Karpas-422 (cell line): ENCODE measurements around the gene FAM177A1. TPM values are rescaled to one million over a fixed set of nuclear protein-coding genes. Genes with fewer than 3 reads are reported as not detected.

Experiments
- DNase-seq: peaks from one replicate; pipeline ENCODE4 v3.0.0-alpha.2; 2015
- H2AFZ ChIP-seq: fragments of 200-600 bp; sonication (generic); 2 replicates; pipeline ENCODE4 v1.6.1; 2014; ENCODE audit warnings: antibody characterized with exemption, low read length, mixed read lengths
- H3K27ac ChIP-seq: fragments of 200-600 bp; sonication (generic); 2 replicates; pipeline ENCODE4 v1.5.1; 2014; ENCODE audit warnings: mild to moderate bottlenecking, low read length, moderate library complexity
- H3K27me3 ChIP-seq: fragments of 200-600 bp; sonication (generic); 2 replicates; pipeline ENCODE4 v1.6.1; 2014; ENCODE audit warnings: low read length, mixed read lengths
- H3K36me3 ChIP-seq: fragments of 200-600 bp; sonication (generic); 2 replicates; pipeline ENCODE4 v1.6.1; 2014; ENCODE audit warnings: low read length, mixed read lengths; ENCODE audit not compliant: insufficient read depth
- H3K4me1 ChIP-seq: fragments of 200-600 bp; sonication (generic); 2 replicates; pipeline ENCODE4 v1.6.1; 2014; ENCODE audit warnings: mild to moderate bottlenecking, low read length, mixed read lengths
- H3K4me2 ChIP-seq: fragments of 200-600 bp; sonication (generic); 2 replicates; pipeline ENCODE4 v1.6.1; 2014; ENCODE audit warnings: low read length, low read depth, mild to moderate bottlenecking; ENCODE audit not compliant: poor library complexity, severe bottlenecking
- H3K4me3 ChIP-seq: fragments of 200-600 bp; sonication (generic); 2 replicates; pipeline ENCODE4 v1.5.1; 2014; ENCODE audit warnings: mild to moderate bottlenecking, antibody characterized with exemption, low read length, mixed read lengths
- H3K79me2 ChIP-seq: fragments of 200-600 bp; sonication (generic); 2 replicates; pipeline ENCODE4 v1.6.1; 2014; ENCODE audit warnings: mild to moderate bottlenecking, low read length, mixed read lengths
- H3K9ac ChIP-seq: fragments of 200-600 bp; sonication (generic); 2 replicates; pipeline ENCODE4 v1.6.0; 2014; ENCODE audit warnings: low read length
- H3K9me2 ChIP-seq: fragments of 200-600 bp; sonication (generic), shearing (Covaris generic); replicated peaks from 2 replicates; pipeline ENCODE4 v1.6.0; 2014; ENCODE audit warnings: mild to moderate bottlenecking, low read length, moderate library complexity; ENCODE audit not compliant: insufficient read depth
- H3K9me3 ChIP-seq: fragments of 300-700, 200-600 bp; sonication (generic); 2 replicates; pipeline ENCODE4 v1.6.1; 2014; ENCODE audit warnings: low read length, mixed read lengths
- H4K20me1 ChIP-seq: fragments of 200-600 bp; sonication (generic); 2 replicates; pipeline ENCODE4 v1.6.1; 2014; ENCODE audit warnings: mild to moderate bottlenecking, antibody characterized with exemption, low read length, low read depth; ENCODE audit not compliant: insufficient read depth
- total RNA-seq: library from RNA; depleted of rRNA; stranded (reverse); fragments of >200 nt; shearing (Covaris generic); gene quantifications from 2 replicates; pipeline ENCODE4 v1.2.3, GENCODE V29; 2014; ENCODE audit warnings: low replicate concordance

Gene FAM177A1
- total RNA-seq, 1 experiment from 2014 or later, result 35.6 TPM

GRCh38 chr14:35068238-35069012, 22.4 kb downstream of the FAM177A1 start:
- no peaks in the 10 kb centered on the region for H3K9me3 ChIP-seq
- no peaks in the 10 kb centered on the region for H3K9me2 ChIP-seq
- no peak for DNase-seq
- no peak overlapping the region for H3K4me3 ChIP-seq
- H4K20me1 ChIP-seq, result no peaks in the 10 kb centered on the region
- no peak overlapping the region for H3K4me2 ChIP-seq
- peaks cover 11% of the 10 kb centered on the region; the same call in 1 of the 2 replicates for H3K36me3 ChIP-seq
- no peak overlapping the region for H3K9ac ChIP-seq
- H2AFZ ChIP-seq, result no peak overlapping the region
- peaks cover 3% of the 10 kb centered on the region; the same call in 1 of the 2 replicates for H3K4me1 ChIP-seq
- H3K27ac ChIP-seq, result no peak overlapping the region
- no peaks in the 10 kb centered on the region for H3K27me3 ChIP-seq
- H3K79me2 ChIP-seq, result peaks cover 12% of the 10 kb centered on the region; the same call in 1 of the 2 replicates

GRCh38 chr14:35072226-35072625, 26.2 kb downstream of the FAM177A1 start:
- no peaks in the 10 kb centered on the region for H3K9me3 ChIP-seq
- no peaks in the 10 kb centered on the region for H3K27me3 ChIP-seq
- peaks cover 16% of the 10 kb centered on the region; the same call in 1 of the 2 replicates for H3K36me3 ChIP-seq
- H3K27ac ChIP-seq, result no peak overlapping the region
- DNase-seq, result no peak
- H3K4me3 ChIP-seq, result no peak overlapping the region
- H2AFZ ChIP-seq, result no peak overlapping the region
- peaks cover 3% of the 10 kb centered on the region; the same call in 1 of the 2 replicates for H3K4me1 ChIP-seq
- H3K79me2 ChIP-seq, result peaks cover 16% of the 10 kb centered on the region; the same call in 1 of the 2 replicates
- no peak overlapping the region for H3K9ac ChIP-seq
- no peak overlapping the region for H3K4me2 ChIP-seq
- H3K9me2 ChIP-seq, result no peaks in the 10 kb centered on the region
- H4K20me1 ChIP-seq, result no peaks in the 10 kb centered on the region

GRCh38 chr14:35073486-35073885, 27.4 kb downstream of the FAM177A1 start:
- H3K27ac ChIP-seq, result no peak overlapping the region
- H3K9me3 ChIP-seq, result no peaks in the 10 kb centered on the region
- no peaks in the 10 kb centered on the region for H3K9me2 ChIP-seq
- no peaks in the 10 kb centered on the region for H3K27me3 ChIP-seq
- H3K36me3 ChIP-seq, result peaks cover 12% of the 10 kb centered on the region; the same call in 1 of the 2 replicates
- no peak overlapping the region for H2AFZ ChIP-seq
- H3K9ac ChIP-seq, result no peak overlapping the region
- no peak overlapping the region for H3K4me3 ChIP-seq
- H3K4me1 ChIP-seq, result no peaks in the 10 kb centered on the region
- no peaks in the 10 kb centered on the region for H4K20me1 ChIP-seq
- peaks cover 9% of the 10 kb centered on the region; the same call in 1 of the 2 replicates for H3K79me2 ChIP-seq
- no peak for DNase-seq
- no peak overlapping the region for H3K4me2 ChIP-seq

- Histone ChIP-seq H3K27ac (no peak overlapping the region), H2AFZ (no peak overlapping the region), H3K4me3 (no peak overlapping the region), H3K9me3 (no peaks in the 10 kb centered on the region), H3K4me1 (no peaks in the 10 kb centered on the region), H3K9ac (no peak overlapping the region), H4K20me1 (no peaks in the 10 kb centered on the region), H3K4me2 (no peak overlapping the region), H3K36me3 (peaks cover 24% of the 10 kb centered on the region; the same call in 1 of the 2 replicates), H3K27me3 (no peaks in the 10 kb centered on the region), H3K9me2 (no peaks in the 10 kb centered on the region), H3K79me2 (peaks cover 6% of the 10 kb centered on the region; the same call in 1 of the 2 replicates)
- no peak for DNase-seq
Observed at GRCh38 chr14:35078082-35078481, 32.0 kb downstream of the FAM177A1 start.

- Histone ChIP-seq H3K79me2 (0 out of 2 replicates have a peak, but pooled peaks cover 3% of the 10 kb centered on the region), H3K36me3 (peaks cover 27% of the 10 kb centered on the region; the same call in 1 of the 2 replicates), H3K27ac (no peak overlapping the region), H3K9me2 (no peaks in the 10 kb centered on the region), H3K27me3 (no peaks in the 10 kb centered on the region), H4K20me1 (no peaks in the 10 kb centered on the region), H2AFZ (no peak overlapping the region), H3K4me1 (no peaks in the 10 kb centered on the region), H3K4me2 (no peak overlapping the region), H3K9me3 (no peaks in the 10 kb centered on the region), H3K4me3 (no peak overlapping the region), H3K9ac (no peak overlapping the region)
- no peak for DNase-seq
Observed at GRCh38 chr14:35079742-35080141, 33.7 kb downstream of the FAM177A1 start.

GRCh38 chr14:35083530-35084150, 37.6 kb downstream of the FAM177A1 start:
- H3K36me3 ChIP-seq, result peaks cover 56% of the 10 kb centered on the region
- H2AFZ ChIP-seq, result no peak overlapping the region
- no peaks in the 10 kb centered on the region for H3K79me2 ChIP-seq
- H4K20me1 ChIP-seq, result no peaks in the 10 kb centered on the region
- H3K27me3 ChIP-seq, result no peaks in the 10 kb centered on the region
- no peak for DNase-seq
- no peak overlapping the region for H3K4me3 ChIP-seq
- no peaks in the 10 kb centered on the region for H3K9me3 ChIP-seq
- no peak overlapping the region for H3K4me2 ChIP-seq
- no peak overlapping the region for H3K9ac ChIP-seq
- no peaks in the 10 kb centered on the region for H3K9me2 ChIP-seq
- no peaks in the 10 kb centered on the region for H3K4me1 ChIP-seq
- H3K27ac ChIP-seq, result no peak overlapping the region

- Histone ChIP-seq H3K4me1 (no peaks in the 10 kb centered on the region), H3K9me2 (no peaks in the 10 kb centered on the region), H3K9ac (no peak overlapping the region), H3K27ac (no peak overlapping the region), H3K27me3 (no peaks in the 10 kb centered on the region), H3K79me2 (no peaks in the 10 kb centered on the region), H4K20me1 (no peaks in the 10 kb centered on the region), H3K9me3 (no peaks in the 10 kb centered on the region), H2AFZ (no peak overlapping the region), H3K36me3 (peaks cover 62% of the 10 kb centered on the region), H3K4me3 (no peak overlapping the region), H3K4me2 (no peak overlapping the region)
- no peak for DNase-seq
Observed at GRCh38 chr14:35085441-35085840, 39.4 kb downstream of the FAM177A1 start.

- Histone ChIP-seq H3K4me1 (no peaks in the 10 kb centered on the region), H3K9me3 (no peaks in the 10 kb centered on the region), H3K36me3 (peaks cover 57% of the 10 kb centered on the region), H3K27ac (no peak overlapping the region), H4K20me1 (no peaks in the 10 kb centered on the region), H3K27me3 (no peaks in the 10 kb centered on the region), H3K9me2 (no peaks in the 10 kb centered on the region), H3K79me2 (no peaks in the 10 kb centered on the region), H3K4me3 (no peak overlapping the region), H3K4me2 (no peak overlapping the region), H3K9ac (no peak overlapping the region), H2AFZ (no peak overlapping the region)
- DNase-seq, result no peak
Observed at GRCh38 chr14:35088514-35088913, 42.4 kb downstream of the FAM177A1 start.
